Mammary epithelial cell (primary cell): Measurements from ENCODE around the gene MRPS5.

Experiments
- EZH2 ChIP-seq: IDR thresholded peaks from 2 replicates; pipeline ENCODE4 v1.6.1; 2012; ENCODE audit warnings: low read length, inconsistent platforms, borderline replicate concordance
- TF ChIP-seq, protein P1 (sequence below), 2 donors: IDR thresholded peaks in 1 of 2; conservative IDR thresholded peaks in 1 of 2; 2 replicates each; pipeline ENCODE4 v1.5.1; 2011 to 2012; ENCODE audit warnings: inconsistent platforms in 2 of 2, low read length in 2 of 2, mild to moderate bottlenecking in 2 of 2, control low read depth in 1 of 2, low read depth in 1 of 2; ENCODE audit not compliant: insufficient read depth in 1 of 2; ENCODE audit errors: extremely low read depth in 1 of 2

DNA sequence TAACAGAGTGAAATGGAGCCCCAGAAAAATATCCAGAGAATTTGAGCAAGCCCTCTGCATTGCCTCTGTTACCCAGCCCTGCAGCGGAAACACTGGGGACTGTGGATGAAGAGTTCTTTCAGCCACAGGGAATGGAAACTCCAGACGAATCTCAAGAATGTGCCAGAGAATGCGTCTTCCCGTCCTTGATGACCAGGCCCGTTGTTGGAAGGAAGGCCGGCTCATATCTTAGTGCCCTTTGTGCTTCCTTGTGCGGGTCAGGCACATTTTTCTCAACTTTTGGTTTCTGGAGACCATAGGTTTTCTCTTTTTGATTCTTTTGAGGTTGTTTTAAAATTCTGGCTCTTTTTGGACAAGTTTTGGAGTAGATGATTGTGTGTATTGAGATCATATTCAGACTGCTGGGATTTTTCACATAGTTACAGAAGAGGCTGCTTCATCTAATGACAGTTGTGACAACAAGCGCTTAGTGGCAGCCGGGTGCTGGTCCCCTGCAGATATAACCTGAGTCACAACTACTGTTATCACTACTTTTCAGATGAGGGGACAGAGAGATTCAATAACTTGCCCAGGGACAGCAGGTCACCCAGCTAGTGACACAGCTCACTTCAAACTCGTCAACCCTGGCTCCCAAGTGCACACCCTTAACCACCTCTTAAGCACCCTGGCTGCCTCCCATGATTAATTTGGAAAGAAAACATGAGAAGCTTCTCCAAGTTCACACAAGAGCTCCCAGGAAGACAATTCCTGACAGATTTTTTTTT, 80.4 kb downstream of the MRPS5 start:
- TF ChIP-seq, protein P1, sequence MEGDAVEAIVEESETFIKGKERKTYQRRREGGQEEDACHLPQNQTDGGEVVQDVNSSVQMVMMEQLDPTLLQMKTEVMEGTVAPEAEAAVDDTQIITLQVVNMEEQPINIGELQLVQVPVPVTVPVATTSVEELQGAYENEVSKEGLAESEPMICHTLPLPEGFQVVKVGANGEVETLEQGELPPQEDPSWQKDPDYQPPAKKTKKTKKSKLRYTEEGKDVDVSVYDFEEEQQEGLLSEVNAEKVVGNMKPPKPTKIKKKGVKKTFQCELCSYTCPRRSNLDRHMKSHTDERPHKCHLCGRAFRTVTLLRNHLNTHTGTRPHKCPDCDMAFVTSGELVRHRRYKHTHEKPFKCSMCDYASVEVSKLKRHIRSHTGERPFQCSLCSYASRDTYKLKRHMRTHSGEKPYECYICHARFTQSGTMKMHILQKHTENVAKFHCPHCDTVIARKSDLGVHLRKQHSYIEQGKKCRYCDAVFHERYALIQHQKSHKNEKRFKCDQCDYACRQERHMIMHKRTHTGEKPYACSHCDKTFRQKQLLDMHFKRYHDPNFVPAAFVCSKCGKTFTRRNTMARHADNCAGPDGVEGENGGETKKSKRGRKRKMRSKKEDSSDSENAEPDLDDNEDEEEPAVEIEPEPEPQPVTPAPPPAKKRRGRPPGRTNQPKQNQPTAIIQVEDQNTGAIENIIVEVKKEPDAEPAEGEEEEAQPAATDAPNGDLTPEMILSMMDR (conservative IDR thresholded peaks at IDR 0.05 in 1 of 2, IDR thresholded peaks at IDR 0.05 in 1 of 2; ENCODE audit: extremely low read depth in 1 of 2, insufficient read depth in 1 of 2, low read depth in 1 of 2, low read length in 2 of 2) = no peak
- no peak for TF ChIP-seq EZH2
